Stimulated activated naive CD8-positive, alpha-beta T cell treated with anti-CD3 and anti-CD28 coated beads, Interleukin-15, Interleukin-2, amounts not matched to agents 100 ng/mL and 50 ng/mL, for 24 hours (primary cell): ENCODE data around the gene XYLB.
"Not testable (repeated sequence)": the region's sequence is repeated elsewhere in the genome, so short reads cannot be mapped to it uniquely, and the experiment has no call there.

Experiments used
- H3K27ac Mint-ChIP-seq: one replicate; pipeline ENCODE4 v1.8.0; 2021; ENCODE audit warnings: mild to moderate bottlenecking, mixed read lengths
- H3K27me3 Mint-ChIP-seq: one replicate; pipeline ENCODE4 v1.8.0; 2021; ENCODE audit warnings: mixed read lengths
- H3K36me3 Mint-ChIP-seq: one replicate; pipeline ENCODE4 v1.8.0; 2021; ENCODE audit warnings: low read depth, mixed read lengths
- H3K4me1 Mint-ChIP-seq: one replicate; pipeline ENCODE4 v1.8.0; 2021; ENCODE audit warnings: low read depth, mixed read lengths
- H3K4me3 Mint-ChIP-seq: one replicate; pipeline ENCODE4 v1.8.0; 2021; ENCODE audit warnings: mild to moderate bottlenecking, mixed read lengths
- H3K9me3 Mint-ChIP-seq: one replicate; pipeline ENCODE4 v1.8.0; 2021; ENCODE audit warnings: mixed read lengths

XYLB gene

DNA sequence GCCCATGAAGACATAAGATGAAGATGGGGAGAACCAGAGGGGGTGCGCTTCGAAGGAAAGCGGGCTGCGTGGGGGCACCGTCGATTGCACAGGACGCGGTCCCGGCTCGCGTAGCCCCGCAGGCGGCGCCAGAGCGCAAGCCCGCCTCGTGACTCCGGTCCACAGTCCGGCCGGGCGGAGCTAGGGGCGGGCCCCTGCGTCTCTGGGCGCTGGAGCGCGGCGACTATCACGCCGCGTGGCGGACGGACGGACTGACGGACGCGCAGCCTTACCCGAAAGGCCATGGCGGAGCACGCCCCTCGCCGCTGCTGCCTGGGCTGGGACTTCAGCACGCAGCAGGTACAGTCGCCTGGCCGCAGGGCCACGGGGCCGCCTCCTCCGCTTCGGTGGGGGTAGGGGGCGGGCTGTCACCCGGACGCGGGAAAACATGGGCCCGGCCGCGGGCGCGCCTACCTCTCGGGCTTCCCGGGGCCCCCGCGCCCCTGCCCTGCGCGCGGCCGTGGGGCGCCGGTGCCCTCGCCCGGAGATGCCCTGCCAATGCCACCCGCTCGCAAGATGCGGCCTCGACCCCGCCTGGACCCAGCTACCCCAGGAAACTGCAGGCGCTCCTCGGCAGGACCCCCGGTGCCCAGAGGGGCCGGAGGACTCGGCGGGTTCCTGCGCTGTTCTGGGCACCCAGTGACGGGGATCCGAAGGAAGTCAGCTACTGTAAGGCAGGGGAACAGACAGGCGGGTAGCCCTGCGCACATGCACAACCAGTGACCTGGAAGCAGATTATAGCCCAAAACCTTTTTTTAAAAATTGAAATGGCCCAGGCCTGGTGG, at the start of gene XYLB:
TSS of gene XYLB (plus strand) at position 199 of the 824 bp plus-strand sequence. CDS start at position 283, 84 bp downstream.
- Mint-ChIP-seq H3K27ac (no peak within 1 kb of the TSS), H3K4me1 (no peaks in the 10 kb centered on the region), H3K36me3 (peaks cover 3% of the 10 kb centered on the region), H3K27me3 (peaks cover 8% of the 10 kb centered on the region), H3K4me3 (peak within 1 kb of the TSS; percentile 75), H3K9me3 (no peaks in the 10 kb centered on the region)

DNA sequence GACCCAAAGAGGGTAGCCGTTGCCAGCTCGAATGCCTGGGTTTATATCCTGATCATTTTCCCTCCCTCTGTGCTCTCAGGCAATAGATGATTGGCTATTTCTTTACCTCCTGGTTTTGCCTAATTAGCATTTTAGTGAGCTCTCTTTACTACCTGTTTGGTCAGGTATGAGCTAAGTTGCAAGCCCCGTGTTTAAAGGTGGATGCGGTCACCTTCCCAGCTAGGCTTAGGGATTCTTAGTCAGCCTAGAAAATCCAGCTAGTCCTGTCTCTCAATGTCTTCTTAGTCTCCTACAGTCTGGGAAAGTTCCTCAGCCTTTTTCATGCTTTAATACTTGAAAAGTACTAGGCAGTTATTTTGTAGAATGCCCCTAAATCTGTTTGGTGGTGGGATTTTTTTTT, 49.5 kb upstream of the XYLB start:
- H3K4me3 Mint-ChIP-seq, H3K27me3 Mint-ChIP-seq, H3K4me1 Mint-ChIP-seq, H3K36me3 Mint-ChIP-seq, H3K9me3 Mint-ChIP-seq, H3K27ac Mint-ChIP-seq: not testable (repeated sequence)

DNA sequence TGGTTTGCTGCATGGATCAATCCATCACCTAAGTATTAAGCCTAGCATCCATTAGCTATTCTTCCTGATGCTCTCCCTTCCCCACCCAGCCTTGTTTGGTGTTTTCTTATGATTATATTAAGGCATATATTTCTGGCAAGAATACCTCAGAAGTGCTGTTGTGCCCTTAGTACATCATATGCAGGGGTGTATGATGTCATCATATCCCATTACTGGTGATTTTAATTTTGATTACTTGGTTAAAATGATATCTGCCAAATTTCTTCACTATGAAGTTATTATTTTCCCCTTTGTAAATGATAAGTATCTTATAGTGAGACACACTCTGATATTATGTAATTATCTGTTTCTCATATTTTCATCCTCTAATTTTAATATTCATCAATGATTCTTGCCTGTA, 49.0 kb upstream of the XYLB start:
- H3K4me3 Mint-ChIP-seq: no peak overlapping the region
- peaks cover 3% of the 10 kb centered on the region for H3K27me3 Mint-ChIP-seq

DNA sequence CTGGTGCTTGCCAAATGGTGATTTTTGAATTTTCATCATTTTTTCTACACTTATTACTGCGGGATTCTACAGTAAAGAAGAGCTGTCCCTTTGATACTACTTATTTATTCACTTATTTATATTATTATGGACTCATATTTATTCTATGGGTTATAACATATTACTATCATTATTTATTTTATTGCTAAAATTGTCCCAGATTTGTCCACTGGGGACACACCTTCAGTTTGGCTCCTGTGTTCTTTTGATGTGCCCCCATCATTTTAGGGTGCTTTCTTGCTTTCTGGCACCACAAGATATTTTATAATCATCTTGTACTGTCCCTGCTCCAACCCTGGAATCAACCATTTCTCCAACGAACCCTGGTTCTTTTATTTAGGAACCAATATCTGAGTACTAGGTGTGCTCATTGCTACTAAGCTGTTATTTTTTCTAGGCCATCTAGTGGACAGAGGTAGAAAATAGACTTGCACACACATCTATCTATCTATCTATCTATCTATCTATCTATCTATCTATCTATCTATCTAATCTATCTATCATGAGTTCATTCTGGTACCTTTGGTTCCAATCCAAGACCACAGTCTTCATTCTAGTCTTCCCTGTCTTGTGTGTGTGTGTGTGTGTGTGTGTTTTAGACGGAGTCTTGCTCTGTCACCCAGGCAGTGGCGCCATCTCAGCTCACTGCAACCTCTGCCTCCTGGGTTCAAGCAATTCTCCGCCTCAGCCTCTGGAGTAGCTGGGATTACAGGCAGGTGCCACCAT, 48.5 kb upstream of the XYLB start:
- Mint-ChIP-seq H3K4me3 (no peak overlapping the region), H3K36me3 (no peaks in the 10 kb centered on the region), H3K27ac (no peak overlapping the region), H3K27me3 (peaks cover 3% of the 10 kb centered on the region), H3K9me3 (no peaks in the 10 kb centered on the region), H3K4me1 (no peaks in the 10 kb centered on the region)

More for the DNA sequence above, 49.0 kb upstream of the XYLB start:
- Mint-ChIP-seq H3K36me3 (no peaks in the 10 kb centered on the region), H3K27ac (no peak overlapping the region), H3K4me1 (no peaks in the 10 kb centered on the region), H3K9me3 (no peaks in the 10 kb centered on the region)

DNA sequence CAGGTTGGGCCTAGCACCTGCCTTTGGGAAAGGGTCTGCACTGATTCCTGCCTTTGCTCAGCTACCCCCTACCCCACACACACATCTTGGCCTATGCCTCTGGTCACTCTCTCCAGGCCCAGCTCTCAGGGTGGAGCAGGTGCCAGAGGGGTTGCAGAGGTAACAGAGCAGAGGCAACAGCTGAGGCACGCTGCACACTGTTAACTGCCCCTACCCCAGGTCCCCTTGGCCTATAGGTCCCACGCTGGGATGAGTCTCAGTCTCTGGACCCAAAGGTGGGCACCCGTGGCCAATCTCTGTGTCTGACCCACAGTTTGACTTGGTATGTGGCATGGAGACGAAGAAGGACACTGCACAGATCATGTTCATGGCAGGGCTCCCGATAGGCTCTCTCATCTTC, 39.6 kb upstream of the XYLB start:
- Mint-ChIP-seq H3K9me3 (no peaks in the 10 kb centered on the region), H3K27me3 (no peaks in the 10 kb centered on the region), H3K36me3 (no peaks in the 10 kb centered on the region), H3K27ac (no peak overlapping the region), H3K4me1 (no peaks in the 10 kb centered on the region), H3K4me3 (no peak overlapping the region)

DNA sequence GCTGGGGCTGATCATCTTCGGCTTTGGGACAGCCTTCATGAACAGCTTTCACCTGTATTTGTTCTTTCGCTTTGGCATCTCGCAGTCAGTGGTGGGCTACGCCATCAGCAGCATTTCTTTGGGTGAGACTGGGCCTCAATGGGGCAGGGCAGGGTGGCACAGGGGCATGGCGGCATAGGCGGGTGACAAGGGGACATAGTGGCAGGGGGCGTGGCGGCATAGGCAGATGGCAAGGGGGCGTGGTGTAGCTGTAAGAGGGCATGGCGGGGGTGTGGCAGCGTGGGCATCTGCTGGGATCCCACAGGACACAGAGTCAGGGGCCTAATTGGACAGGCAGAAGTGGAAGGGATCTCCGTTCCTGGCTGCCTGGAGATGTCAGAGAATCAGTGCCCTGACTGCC, 39.0 kb upstream of the XYLB start:
- Mint-ChIP-seq H3K27ac (no peak overlapping the region), H3K9me3 (no peaks in the 10 kb centered on the region), H3K27me3 (no peaks in the 10 kb centered on the region), H3K36me3 (no peaks in the 10 kb centered on the region), H3K4me3 (no peak overlapping the region), H3K4me1 (no peaks in the 10 kb centered on the region)

- Mint-ChIP-seq H3K27ac (no peak overlapping the region), H3K4me1 (no peaks in the 10 kb centered on the region), H3K27me3 (no peaks in the 10 kb centered on the region), H3K9me3 (no peaks in the 10 kb centered on the region), H3K4me3 (no peak overlapping the region), H3K36me3 (no peaks in the 10 kb centered on the region)
These were observed 38.1 kb upstream of the XYLB start for GRCh38 chr3:38308456-38308855.

- H3K27me3 Mint-ChIP-seq: no peaks in the 10 kb centered on the region
- no peaks in the 10 kb centered on the region for H3K36me3 Mint-ChIP-seq
- H3K27ac Mint-ChIP-seq: no peak overlapping the region
- H3K9me3 Mint-ChIP-seq: no peaks in the 10 kb centered on the region
- H3K4me1 Mint-ChIP-seq: no peaks in the 10 kb centered on the region
- H3K4me3 Mint-ChIP-seq: no peak overlapping the region
These were observed 35.1 kb upstream of the XYLB start for GRCh38 chr3:38311476-38311875.

- Mint-ChIP-seq H3K27me3 (no peaks in the 10 kb centered on the region), H3K27ac (no peak overlapping the region), H3K4me3 (no peak overlapping the region), H3K9me3 (no peaks in the 10 kb centered on the region), H3K36me3 (no peaks in the 10 kb centered on the region), H3K4me1 (no peaks in the 10 kb centered on the region)
These were observed 34.6 kb upstream of the XYLB start for GRCh38 chr3:38311941-38312340.

- Mint-ChIP-seq H3K4me3 (no peak overlapping the region), H3K9me3 (no peaks in the 10 kb centered on the region), H3K4me1 (no peaks in the 10 kb centered on the region), H3K36me3 (no peaks in the 10 kb centered on the region), H3K27me3 (no peaks in the 10 kb centered on the region), H3K27ac (no peak overlapping the region)
These were observed 34.2 kb upstream of the XYLB start for GRCh38 chr3:38312356-38312755.

GRCh38 chr3:38313263-38313662, 33.3 kb upstream of the XYLB start:
- Mint-ChIP-seq H3K27me3 (no peaks in the 10 kb centered on the region), H3K9me3 (no peaks in the 10 kb centered on the region), H3K4me1 (no peaks in the 10 kb centered on the region), H3K27ac (no peak overlapping the region), H3K4me3 (no peak overlapping the region), H3K36me3 (no peaks in the 10 kb centered on the region)

- H3K4me3 Mint-ChIP-seq: no peak overlapping the region
- no peak overlapping the region for H3K27ac Mint-ChIP-seq
These were observed 32.9 kb upstream of the XYLB start for GRCh38 chr3:38313695-38314094.

GRCh38 chr3:38314112-38314763, 32.3 kb upstream of the XYLB start:
- Mint-ChIP-seq H3K4me1 (no peaks in the 10 kb centered on the region), H3K4me3 (no peak overlapping the region), H3K9me3 (no peaks in the 10 kb centered on the region), H3K36me3 (no peaks in the 10 kb centered on the region), H3K27me3 (no peaks in the 10 kb centered on the region), H3K27ac (no peak overlapping the region)

More at GRCh38 chr3:38313695-38314094, 32.9 kb upstream of the XYLB start:
- Mint-ChIP-seq H3K36me3 (no peaks in the 10 kb centered on the region), H3K4me1 (no peaks in the 10 kb centered on the region), H3K27me3 (no peaks in the 10 kb centered on the region), H3K9me3 (no peaks in the 10 kb centered on the region)

GRCh38 chr3:38314764-38315487, 31.7 kb upstream of the XYLB start:
- Mint-ChIP-seq H3K4me3 (no peak overlapping the region), H3K27ac (no peak overlapping the region), H3K36me3 (no peaks in the 10 kb centered on the region), H3K4me1 (no peaks in the 10 kb centered on the region), H3K9me3 (no peaks in the 10 kb centered on the region), H3K27me3 (no peaks in the 10 kb centered on the region)
